Fibroblast of the aortic adventitia (primary cell): ENCODE results near the gene HDGFL2. TPM values are rescaled to one million over a fixed set of nuclear protein-coding genes. Genes with fewer than 3 reads are reported as not detected.
A peak's percentile ranks its signal among the peaks of the same experiment; 100 is the strongest.

Source experiments
- DNase-seq: peaks from one replicate; pipeline ENCODE4 v3.0.0-alpha.2; 2010; ENCODE audit warnings: low read depth
- H3K4me3 ChIP-seq: 2 replicates; pipeline ENCODE4 v1.5.1; 2011; ENCODE audit warnings: low read depth, mild to moderate bottlenecking, control low read depth, low read length, moderate library complexity
- CTCF ChIP-seq: IDR thresholded peaks from 2 replicates; pipeline ENCODE4 v1.5.1; 2011; ENCODE audit warnings: mild to moderate bottlenecking, low read length, control low read depth, inconsistent platforms; ENCODE audit not compliant: insufficient read depth
- total RNA-seq: library from RNA; depleted of rRNA; stranded (reverse); fragments of >200 nt; gene quantifications from 2 replicates; pipeline ENCODE4 v1.2.3, GENCODE V29; 2012; ENCODE audit warnings: low replicate concordance

HDGFL2 gene
- total RNA-seq, 1 donor: 41.0 TPM

DNA sequence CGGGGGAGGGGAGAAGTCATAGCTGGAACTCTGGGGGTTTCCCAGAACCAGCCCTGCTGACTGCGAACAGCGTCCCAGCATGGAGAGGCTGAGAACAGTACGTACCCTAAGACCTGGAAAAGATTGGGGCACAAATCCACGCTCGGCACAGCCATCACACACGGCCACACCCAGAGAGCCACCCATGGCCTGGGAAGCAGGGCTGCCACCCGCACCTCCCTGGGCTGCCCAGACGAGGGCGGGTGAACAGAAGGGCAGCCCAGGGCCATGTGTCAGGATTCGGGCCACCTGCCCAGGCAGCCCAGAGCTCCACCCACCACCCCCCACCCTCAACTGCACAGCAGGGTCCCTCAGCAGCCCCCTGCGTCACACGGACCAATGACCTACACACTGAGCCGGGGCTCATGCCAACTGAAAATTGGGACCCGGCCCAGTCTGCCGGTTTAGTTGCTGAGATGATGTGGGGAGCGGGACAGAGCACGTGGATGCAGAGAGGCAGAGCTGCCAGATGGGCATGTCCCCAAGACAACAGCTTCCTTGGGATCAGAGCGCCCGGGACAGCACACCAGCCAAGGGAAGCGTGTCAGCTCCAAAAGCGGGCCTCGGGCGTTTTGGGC, 23.0 kb upstream of the HDGFL2 start:
- TF ChIP-seq CTCF: no peak
- no peak overlapping the region for H3K4me3 ChIP-seq
- peak; percentile 42 for DNase-seq

GRCh38 chr19:4449639-4450028, 22.5 kb upstream of the HDGFL2 start:
- no peak for DNase-seq
- no peak overlapping the region for H3K4me3 ChIP-seq
- TF ChIP-seq CTCF: no peak

DNA sequence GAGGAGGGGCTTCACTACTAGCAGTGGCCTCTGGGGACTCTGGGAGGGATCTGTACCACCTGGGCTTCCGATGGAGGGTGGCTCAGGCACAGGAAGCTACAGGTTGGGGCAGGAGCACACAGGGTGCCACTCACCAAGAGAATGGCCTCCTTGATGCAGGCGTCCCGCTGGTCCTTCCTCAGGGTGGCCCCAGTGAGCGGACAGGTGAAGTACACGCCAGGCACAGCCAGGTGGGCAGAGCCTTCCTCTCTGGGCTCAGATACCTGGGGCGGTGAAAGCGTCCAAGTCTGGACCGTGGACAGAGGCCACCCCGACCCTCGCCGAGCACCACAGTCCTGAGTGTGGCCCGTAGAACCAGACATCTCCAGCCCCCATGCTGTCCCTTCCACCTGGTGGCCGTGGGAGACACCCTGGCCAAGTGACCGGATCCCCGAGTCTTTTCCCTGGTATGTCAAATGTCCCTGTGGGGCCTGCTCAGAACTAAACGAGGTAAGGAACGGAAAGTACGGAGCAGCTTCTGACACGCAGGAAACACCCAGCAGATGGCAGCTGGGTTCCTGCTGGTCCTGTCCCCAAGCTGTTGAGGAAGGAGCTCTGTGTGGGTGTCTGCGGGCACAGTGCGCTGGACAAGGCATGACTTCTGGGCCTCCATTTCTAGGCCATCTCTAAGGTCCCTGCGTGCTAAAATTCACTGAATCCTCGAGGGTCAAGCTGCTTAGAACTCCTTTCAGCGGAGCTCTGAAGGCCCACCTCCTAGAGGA, 19.7 kb upstream of the HDGFL2 start:
- TF ChIP-seq CTCF: no peak
- no peak overlapping the region for H3K4me3 ChIP-seq
- no peak for DNase-seq

- no peak for TF ChIP-seq CTCF
- DNase-seq: no peak
- no peak overlapping the region for H3K4me3 ChIP-seq
Measured at GRCh38 chr19:4453232-4454179, 18.6 kb upstream of the HDGFL2 start.

- DNase-seq: peak; percentile 82
- peak overlapping the region; percentile 94 for H3K4me3 ChIP-seq
- no peak for TF ChIP-seq CTCF
Measured at GRCh38 chr19:4454747-4455718, 17.1 kb upstream of the HDGFL2 start.
